GM23338 (cell line): ENCODE measurements around the gene LNX2.

Experiments used
- CREB1 ChIP-seq: fragments of 250-450 bp; sonication (Bioruptor Pico); IDR thresholded peaks from 2 replicates; pipeline ENCODE4 v1.5.0; 2020; ENCODE audit warnings: low read depth, mild to moderate bottlenecking, moderate library complexity
- EZH2 ChIP-seq: fragments of 200-600 bp; sonication (generic); IDR thresholded peaks from one replicate; pipeline ENCODE4 v1.8.0; 2017; ENCODE audit warnings: antibody characterized with exemption, mild to moderate bottlenecking, low read depth; ENCODE audit not compliant: unreplicated experiment
- EZH2phosphoT487 ChIP-seq: fragments of 200-600 bp; sonication (generic); IDR thresholded peaks from one replicate; pipeline ENCODE4 v1.8.1; 2018; ENCODE audit warnings: antibody characterized with exemption; ENCODE audit not compliant: unreplicated experiment
- JUNB ChIP-seq: IDR thresholded peaks from one replicate; pipeline ENCODE4 v1.6.1; 2016; ENCODE audit warnings: antibody characterized with exemption; ENCODE audit not compliant: unreplicated experiment
- NANOG ChIP-seq: IDR thresholded peaks from 2 replicates; pipeline ENCODE4 v1.6.1; 2016; ENCODE audit warnings: antibody characterized with exemption, borderline replicate concordance
- POLR2AphosphoS5 ChIP-seq: IDR thresholded peaks from 2 replicates; pipeline ENCODE4 v1.6.1; 2016; ENCODE audit warnings: antibody characterized with exemption, low read depth
- ZNF331 ChIP-seq: fragments of 250-450 bp; sonication (Bioruptor Pico); IDR thresholded peaks from 2 replicates; pipeline ENCODE4 v1.5.0; 2020; ENCODE audit warnings: low read depth, mild to moderate bottlenecking, moderate library complexity
- TF ChIP-seq, protein P1 (sequence below), 2 experiments: fragments of 200-600 bp in 1 of 2; sonication (generic) in 1 of 2; conservative IDR thresholded peaks; 2 replicates each; pipeline versions ENCODE4 v1.5.1 to v1.6.1; 2016 to 2017; ENCODE audit warnings: antibody characterized with exemption in 2 of 2, low read depth in 2 of 2, mild to moderate bottlenecking in 2 of 2, moderate library complexity in 1 of 2
- TF ChIP-seq, protein P2 (sequence below): IDR thresholded peaks from one replicate; pipeline ENCODE4 v1.6.1; 2018; ENCODE audit warnings: antibody characterized with exemption; ENCODE audit not compliant: unreplicated experiment
- TF ChIP-seq, protein P3 (sequence below): IDR thresholded peaks from 2 replicates; pipeline ENCODE4 v1.6.1; 2016; ENCODE audit warnings: antibody characterized with exemption
- TF ChIP-seq, protein P4 (sequence below): fragments of 250-450 bp; sonication (Bioruptor Pico); IDR thresholded peaks from 2 replicates; pipeline ENCODE4 v1.5.0; 2020; ENCODE audit warnings: mild to moderate bottlenecking, moderate library complexity

DNA sequence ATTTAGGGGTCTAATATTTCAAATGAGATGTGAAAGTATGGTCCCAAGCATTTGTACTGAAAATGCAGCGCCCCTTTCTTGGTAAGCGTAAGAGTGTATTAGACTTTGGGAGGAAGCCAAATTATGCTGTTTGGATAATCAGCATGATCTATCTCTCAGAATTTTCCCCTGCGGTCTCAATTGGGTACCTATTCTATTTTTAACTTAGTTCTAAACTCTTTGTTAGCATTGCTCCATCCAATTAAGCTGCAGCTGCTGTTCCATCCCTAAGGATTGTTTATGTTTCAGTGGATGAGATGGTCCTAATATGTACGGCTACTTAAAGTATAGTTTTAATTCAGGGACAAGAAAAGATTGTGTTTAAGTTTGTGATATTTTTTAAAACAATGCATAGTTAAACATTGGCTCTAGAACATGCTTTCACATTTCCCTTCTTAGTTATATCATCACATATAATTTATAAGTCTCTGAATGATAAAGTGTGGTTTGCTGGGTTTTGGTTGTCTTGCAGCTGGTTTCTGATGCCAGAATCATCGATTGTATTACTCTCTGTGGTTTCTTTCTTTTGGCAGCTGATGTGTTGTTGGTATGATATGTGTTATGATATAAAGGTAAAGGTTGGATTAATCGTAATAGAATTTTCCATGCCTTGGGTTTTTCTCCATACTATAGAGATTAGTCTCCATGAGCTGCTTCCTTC lies 16.4 kb upstream of the LNX2 start:
- TF ChIP-seq, protein P1, sequence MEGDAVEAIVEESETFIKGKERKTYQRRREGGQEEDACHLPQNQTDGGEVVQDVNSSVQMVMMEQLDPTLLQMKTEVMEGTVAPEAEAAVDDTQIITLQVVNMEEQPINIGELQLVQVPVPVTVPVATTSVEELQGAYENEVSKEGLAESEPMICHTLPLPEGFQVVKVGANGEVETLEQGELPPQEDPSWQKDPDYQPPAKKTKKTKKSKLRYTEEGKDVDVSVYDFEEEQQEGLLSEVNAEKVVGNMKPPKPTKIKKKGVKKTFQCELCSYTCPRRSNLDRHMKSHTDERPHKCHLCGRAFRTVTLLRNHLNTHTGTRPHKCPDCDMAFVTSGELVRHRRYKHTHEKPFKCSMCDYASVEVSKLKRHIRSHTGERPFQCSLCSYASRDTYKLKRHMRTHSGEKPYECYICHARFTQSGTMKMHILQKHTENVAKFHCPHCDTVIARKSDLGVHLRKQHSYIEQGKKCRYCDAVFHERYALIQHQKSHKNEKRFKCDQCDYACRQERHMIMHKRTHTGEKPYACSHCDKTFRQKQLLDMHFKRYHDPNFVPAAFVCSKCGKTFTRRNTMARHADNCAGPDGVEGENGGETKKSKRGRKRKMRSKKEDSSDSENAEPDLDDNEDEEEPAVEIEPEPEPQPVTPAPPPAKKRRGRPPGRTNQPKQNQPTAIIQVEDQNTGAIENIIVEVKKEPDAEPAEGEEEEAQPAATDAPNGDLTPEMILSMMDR (conservative IDR thresholded peaks at IDR 0.05; ENCODE audit: low read depth in 2 of 2) = no peak
- TF ChIP-seq EZH2 = no peak
- TF ChIP-seq, protein P2, sequence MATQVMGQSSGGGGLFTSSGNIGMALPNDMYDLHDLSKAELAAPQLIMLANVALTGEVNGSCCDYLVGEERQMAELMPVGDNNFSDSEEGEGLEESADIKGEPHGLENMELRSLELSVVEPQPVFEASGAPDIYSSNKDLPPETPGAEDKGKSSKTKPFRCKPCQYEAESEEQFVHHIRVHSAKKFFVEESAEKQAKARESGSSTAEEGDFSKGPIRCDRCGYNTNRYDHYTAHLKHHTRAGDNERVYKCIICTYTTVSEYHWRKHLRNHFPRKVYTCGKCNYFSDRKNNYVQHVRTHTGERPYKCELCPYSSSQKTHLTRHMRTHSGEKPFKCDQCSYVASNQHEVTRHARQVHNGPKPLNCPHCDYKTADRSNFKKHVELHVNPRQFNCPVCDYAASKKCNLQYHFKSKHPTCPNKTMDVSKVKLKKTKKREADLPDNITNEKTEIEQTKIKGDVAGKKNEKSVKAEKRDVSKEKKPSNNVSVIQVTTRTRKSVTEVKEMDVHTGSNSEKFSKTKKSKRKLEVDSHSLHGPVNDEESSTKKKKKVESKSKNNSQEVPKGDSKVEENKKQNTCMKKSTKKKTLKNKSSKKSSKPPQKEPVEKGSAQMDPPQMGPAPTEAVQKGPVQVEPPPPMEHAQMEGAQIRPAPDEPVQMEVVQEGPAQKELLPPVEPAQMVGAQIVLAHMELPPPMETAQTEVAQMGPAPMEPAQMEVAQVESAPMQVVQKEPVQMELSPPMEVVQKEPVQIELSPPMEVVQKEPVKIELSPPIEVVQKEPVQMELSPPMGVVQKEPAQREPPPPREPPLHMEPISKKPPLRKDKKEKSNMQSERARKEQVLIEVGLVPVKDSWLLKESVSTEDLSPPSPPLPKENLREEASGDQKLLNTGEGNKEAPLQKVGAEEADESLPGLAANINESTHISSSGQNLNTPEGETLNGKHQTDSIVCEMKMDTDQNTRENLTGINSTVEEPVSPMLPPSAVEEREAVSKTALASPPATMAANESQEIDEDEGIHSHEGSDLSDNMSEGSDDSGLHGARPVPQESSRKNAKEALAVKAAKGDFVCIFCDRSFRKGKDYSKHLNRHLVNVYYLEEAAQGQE = no peak
- TF ChIP-seq POLR2AphosphoS5 = no peak
- TF ChIP-seq, protein P3, sequence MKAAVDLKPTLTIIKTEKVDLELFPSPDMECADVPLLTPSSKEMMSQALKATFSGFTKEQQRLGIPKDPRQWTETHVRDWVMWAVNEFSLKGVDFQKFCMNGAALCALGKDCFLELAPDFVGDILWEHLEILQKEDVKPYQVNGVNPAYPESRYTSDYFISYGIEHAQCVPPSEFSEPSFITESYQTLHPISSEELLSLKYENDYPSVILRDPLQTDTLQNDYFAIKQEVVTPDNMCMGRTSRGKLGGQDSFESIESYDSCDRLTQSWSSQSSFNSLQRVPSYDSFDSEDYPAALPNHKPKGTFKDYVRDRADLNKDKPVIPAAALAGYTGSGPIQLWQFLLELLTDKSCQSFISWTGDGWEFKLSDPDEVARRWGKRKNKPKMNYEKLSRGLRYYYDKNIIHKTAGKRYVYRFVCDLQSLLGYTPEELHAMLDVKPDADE = no peak
- TF ChIP-seq EZH2phosphoT487 = no peak
- no peak for TF ChIP-seq JUNB
- TF ChIP-seq CREB1 (CRISPR knock-in tag) = no peak
- TF ChIP-seq, protein P4, sequence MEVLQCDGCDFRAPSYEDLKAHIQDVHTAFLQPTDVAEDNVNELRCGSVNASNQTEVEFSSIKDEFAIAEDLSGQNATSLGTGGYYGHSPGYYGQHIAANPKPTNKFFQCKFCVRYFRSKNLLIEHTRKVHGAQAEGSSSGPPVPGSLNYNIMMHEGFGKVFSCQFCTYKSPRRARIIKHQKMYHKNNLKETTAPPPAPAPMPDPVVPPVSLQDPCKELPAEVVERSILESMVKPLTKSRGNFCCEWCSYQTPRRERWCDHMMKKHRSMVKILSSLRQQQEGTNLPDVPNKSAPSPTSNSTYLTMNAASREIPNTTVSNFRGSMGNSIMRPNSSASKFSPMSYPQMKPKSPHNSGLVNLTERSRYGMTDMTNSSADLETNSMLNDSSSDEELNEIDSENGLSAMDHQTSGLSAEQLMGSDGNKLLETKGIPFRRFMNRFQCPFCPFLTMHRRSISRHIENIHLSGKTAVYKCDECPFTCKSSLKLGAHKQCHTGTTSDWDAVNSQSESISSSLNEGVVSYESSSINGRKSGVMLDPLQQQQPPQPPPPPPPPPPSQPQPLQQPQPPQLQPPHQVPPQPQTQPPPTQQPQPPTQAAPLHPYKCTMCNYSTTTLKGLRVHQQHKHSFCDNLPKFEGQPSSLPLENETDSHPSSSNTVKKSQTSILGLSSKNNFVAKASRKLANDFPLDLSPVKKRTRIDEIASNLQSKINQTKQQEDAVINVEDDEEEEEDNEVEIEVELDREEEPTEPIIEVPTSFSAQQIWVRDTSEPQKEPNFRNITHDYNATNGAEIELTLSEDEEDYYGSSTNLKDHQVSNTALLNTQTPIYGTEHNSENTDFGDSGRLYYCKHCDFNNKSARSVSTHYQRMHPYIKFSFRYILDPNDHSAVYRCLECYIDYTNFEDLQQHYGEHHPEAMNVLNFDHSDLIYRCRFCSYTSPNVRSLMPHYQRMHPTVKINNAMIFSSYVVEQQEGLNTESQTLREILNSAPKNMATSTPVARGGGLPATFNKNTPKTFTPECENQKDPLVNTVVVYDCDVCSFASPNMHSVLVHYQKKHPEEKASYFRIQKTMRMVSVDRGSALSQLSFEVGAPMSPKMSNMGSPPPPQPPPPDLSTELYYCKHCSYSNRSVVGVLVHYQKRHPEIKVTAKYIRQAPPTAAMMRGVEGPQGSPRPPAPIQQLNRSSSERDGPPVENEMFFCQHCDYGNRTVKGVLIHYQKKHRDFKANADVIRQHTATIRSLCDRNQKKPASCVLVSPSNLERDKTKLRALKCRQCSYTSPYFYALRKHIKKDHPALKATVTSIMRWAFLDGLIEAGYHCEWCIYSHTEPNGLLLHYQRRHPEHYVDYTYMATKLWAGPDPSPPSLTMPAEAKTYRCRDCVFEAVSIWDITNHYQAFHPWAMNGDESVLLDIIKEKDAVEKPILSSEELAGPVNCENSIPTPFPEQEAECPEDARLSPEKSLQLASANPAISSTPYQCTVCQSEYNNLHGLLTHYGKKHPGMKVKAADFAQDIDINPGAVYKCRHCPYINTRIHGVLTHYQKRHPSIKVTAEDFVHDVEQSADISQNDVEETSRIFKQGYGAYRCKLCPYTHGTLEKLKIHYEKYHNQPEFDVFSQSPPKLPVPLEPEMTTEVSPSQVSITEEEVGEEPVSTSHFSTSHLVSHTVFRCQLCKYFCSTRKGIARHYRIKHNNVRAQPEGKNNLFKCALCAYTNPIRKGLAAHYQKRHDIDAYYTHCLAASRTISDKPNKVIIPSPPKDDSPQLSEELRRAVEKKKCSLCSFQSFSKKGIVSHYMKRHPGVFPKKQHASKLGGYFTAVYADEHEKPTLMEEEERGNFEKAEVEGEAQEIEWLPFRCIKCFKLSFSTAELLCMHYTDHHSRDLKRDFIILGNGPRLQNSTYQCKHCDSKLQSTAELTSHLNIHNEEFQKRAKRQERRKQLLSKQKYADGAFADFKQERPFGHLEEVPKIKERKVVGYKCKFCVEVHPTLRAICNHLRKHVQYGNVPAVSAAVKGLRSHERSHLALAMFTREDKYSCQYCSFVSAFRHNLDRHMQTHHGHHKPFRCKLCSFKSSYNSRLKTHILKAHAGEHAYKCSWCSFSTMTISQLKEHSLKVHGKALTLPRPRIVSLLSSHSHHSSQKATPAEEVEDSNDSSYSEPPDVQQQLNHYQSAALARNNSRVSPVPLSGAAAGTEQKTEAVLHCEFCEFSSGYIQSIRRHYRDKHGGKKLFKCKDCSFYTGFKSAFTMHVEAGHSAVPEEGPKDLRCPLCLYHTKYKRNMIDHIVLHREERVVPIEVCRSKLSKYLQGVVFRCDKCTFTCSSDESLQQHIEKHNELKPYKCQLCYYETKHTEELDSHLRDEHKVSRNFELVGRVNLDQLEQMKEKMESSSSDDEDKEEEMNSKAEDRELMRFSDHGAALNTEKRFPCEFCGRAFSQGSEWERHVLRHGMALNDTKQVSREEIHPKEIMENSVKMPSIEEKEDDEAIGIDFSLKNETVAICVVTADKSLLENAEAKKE = no peak
- no peak for TF ChIP-seq NANOG
- TF ChIP-seq ZNF331 (CRISPR knock-in tag) = no peak
